ENCODE data around the gene ZBTB42.
A peak's percentile ranks its signal among the peaks of the same experiment; 100 is the strongest.

- TF ChIP-seq, protein P1, sequence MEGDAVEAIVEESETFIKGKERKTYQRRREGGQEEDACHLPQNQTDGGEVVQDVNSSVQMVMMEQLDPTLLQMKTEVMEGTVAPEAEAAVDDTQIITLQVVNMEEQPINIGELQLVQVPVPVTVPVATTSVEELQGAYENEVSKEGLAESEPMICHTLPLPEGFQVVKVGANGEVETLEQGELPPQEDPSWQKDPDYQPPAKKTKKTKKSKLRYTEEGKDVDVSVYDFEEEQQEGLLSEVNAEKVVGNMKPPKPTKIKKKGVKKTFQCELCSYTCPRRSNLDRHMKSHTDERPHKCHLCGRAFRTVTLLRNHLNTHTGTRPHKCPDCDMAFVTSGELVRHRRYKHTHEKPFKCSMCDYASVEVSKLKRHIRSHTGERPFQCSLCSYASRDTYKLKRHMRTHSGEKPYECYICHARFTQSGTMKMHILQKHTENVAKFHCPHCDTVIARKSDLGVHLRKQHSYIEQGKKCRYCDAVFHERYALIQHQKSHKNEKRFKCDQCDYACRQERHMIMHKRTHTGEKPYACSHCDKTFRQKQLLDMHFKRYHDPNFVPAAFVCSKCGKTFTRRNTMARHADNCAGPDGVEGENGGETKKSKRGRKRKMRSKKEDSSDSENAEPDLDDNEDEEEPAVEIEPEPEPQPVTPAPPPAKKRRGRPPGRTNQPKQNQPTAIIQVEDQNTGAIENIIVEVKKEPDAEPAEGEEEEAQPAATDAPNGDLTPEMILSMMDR (IDR thresholded peaks at IDR 0.05): peak in 1 of 5 experiments; percentile 16
- peak; percentile 93 to 96 (median 94) for TF ChIP-seq POLR2AphosphoS5 (IDR thresholded peaks at IDR 0.05)
Observed at GRCh38 chr14:104752735-104753527, 48.0 kb upstream of the ZBTB42 start, which contains the start of gene SIVA1.

All from transverse colon (tissue), 4 donors.